ENCODE measurements around the gene SASH1. TPM values are rescaled to one million over a fixed set of nuclear protein-coding genes. Genes with fewer than 3 reads are reported as not detected.

SASH1 gene
- total and polyA plus RNA-seq, 2 donors (not counting 3 experiments of a cell fraction or from before 2014, with no cell fraction given): 18.5 to 103 TPM

DNA sequence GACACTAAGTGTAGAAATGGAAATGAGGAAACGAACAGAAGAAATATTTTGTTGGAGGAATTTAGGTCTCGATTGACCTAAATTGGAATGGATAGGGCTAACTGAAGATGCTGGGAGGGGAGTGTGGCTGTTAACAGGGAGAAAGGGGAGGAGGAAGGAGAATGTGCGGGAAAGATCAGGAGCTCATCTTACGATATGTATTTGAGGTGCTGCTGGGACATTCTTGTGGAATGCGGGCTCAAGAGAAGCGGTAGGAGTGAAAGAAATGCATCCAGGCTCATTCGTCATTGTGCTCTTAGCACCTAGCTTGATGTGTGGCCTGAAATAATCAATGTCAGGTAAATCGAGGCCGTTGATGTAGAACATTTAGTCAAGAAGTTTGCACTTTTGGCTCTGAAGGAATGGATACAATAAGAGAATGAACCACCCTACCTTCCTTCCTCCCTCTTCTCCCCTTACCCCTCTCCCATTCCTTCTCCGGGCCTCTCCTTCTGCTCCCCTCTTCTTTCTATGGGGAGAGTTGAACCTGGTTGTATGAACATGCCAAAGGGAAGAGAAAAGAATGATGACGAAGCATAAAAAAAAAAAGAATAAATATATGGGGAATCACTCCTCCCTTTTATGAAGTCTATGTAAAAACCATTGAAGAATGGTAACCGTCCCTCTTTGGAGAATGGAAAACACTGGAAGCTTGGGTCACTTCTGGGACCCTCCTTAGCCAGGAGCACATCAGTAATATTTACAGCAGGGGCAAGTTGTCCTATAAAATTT lies 70.9 kb downstream of the SASH1 start:
- dilution Hi-C loops (cut with MboI; ENCODE audit: extremely low pct_ligation_motif_present, low sequenced_read_pairs) (no loop called here), intact Hi-C loops (cut with micrococcal nuclease) (no loop called here)
- Histone ChIP-seq H3K27me3 (ENCODE audit: control insufficient read depth in 2 of 2, insufficient read depth in 2 of 2, low read length in 2 of 2) (no peaks in the 10 kb centered on the region), H2AFZ (ENCODE audit: low read depth, low read length) (no peak overlapping the region), H3K4me1 (ENCODE audit: control insufficient read depth, extremely low read depth, insufficient read depth, low read length) (peaks cover 21% of the 10 kb centered on the region), H3K79me2 (ENCODE audit: control insufficient read depth, insufficient read depth, low read length) (peaks cover 91% of the 10 kb centered on the region), H3K4me2 (ENCODE audit: insufficient read depth, low read length) (no peak overlapping the region), H3K9me1 (replicated peaks; ENCODE audit: control insufficient read depth, extremely low read depth, insufficient read depth, low read length) (no peaks in the 10 kb centered on the region), H3K4me3 (replicated peaks in 1 of 3; ENCODE audit: insufficient read depth in 1 of 3, low read depth in 1 of 3, low read length in 3 of 3) (no peak overlapping the region), H3K27ac (ENCODE audit: insufficient read depth, low read depth, low read length) (no peak overlapping the region), H4K20me1 (replicated peaks; ENCODE audit: control insufficient read depth, extremely low read depth, insufficient read depth, low read length) (no peaks in the 10 kb centered on the region), H3K9me3 (replicated peaks; ENCODE audit: control insufficient read depth, insufficient read depth, low read length) (no peaks in the 10 kb centered on the region), H3K9ac (replicated peaks; ENCODE audit: extremely low read depth, insufficient read depth, low read length) (no peak overlapping the region), H3K36me3 (ENCODE audit: control insufficient read depth in 2 of 2, extremely low read depth in 1 of 2, insufficient read depth in 2 of 2, low read length in 2 of 2) (no peaks in the 10 kb centered on the region)
- POLR2A ChIA-PET: no interaction called here
- CTCF ChIA-PET: interaction anchor here (1.3 to 1.5 kb wide), 3 partner anchors 10 to 236 kb away, joined by 4 to 7 read pairs (median 5); no protein-coding TSS in a partner anchor
- no peak for TF ChIP-seq JUN (IDR thresholded peaks at IDR 0.05; ENCODE audit: borderline replicate concordance, insufficient read depth, insufficient read length, low read depth)
- no TSS peak for BruUV-seq (replicated peaks)
- FAIRE-seq: no peak
- DNase-seq (ENCODE audit: low read depth, low spot score): no peak

DNA sequence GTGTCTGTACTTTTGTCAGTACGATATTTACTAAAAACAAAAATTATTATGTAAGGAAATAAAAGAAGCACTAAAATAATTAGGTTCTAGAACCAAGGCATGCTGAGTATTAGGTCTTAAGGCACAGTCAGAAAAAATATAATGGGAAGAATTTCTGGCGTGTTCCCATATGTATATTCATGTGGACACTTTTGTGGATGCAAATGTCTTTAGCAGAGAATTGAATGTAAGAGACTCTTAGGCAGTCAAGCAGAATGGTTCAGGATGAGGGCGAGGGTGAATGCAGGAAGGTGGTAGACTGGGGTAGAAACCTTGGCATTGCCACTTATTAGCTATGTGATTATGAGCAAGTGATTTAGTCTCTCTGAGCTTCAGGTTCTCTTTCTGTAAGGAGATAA lies 71.5 kb downstream of the SASH1 start:
- peak overlapping the region; percentile 15 for H3K27ac ChIP-seq (ENCODE audit: insufficient read depth, low read depth, low read length)
- H3K27me3 ChIP-seq (ENCODE audit: control insufficient read depth in 2 of 2, insufficient read depth in 2 of 2, low read length in 2 of 2): no peaks in the 10 kb centered on the region
- no peak overlapping the region for H3K9ac ChIP-seq (replicated peaks; ENCODE audit: extremely low read depth, insufficient read depth, low read length)
- BruUV-seq (replicated peaks): no TSS peak
- dilution Hi-C loops (cut with MboI; ENCODE audit: extremely low pct_ligation_motif_present, low sequenced_read_pairs) (no loop called here), intact Hi-C loops (cut with micrococcal nuclease) (no loop called here)
- POLR2A ChIA-PET: interaction anchor here (0.6 to 0.9 kb wide), 2 partner anchors 27 to 46 kb away, joined by 3 read pairs; no protein-coding TSS in a partner anchor
- no peak for DNase-seq (ENCODE audit: low read depth, low spot score)
- no peaks in the 10 kb centered on the region for H3K9me1 ChIP-seq (replicated peaks; ENCODE audit: control insufficient read depth, extremely low read depth, insufficient read depth, low read length)
- FAIRE-seq: no peak
- TF ChIP-seq POLR2AphosphoS5 (IDR thresholded peaks at IDR 0.05; ENCODE audit: insufficient read depth, low read depth, low read length) (no peak), FOS (IDR thresholded peaks at IDR 0.05; ENCODE audit: borderline replicate concordance, insufficient read depth, low read length) (no peak), EZH2 (IDR thresholded peaks at IDR 0.05; ENCODE audit: borderline replicate concordance, low read depth, low read length, severe bottlenecking) (no peak), POLR2A (IDR thresholded peaks at IDR 0.05; ENCODE audit: low read depth, low read length) (no peak), GATA2 (IDR thresholded peaks at IDR 0.05; ENCODE audit: insufficient read depth, insufficient read length, low read depth, low read length) (no peak), JUN (IDR thresholded peaks at IDR 0.05; ENCODE audit: borderline replicate concordance, insufficient read depth, insufficient read length, low read depth) (no peak), MYC (IDR thresholded peaks at IDR 0.05; ENCODE audit: low read depth, low read length) (no peak)
- TF ChIP-seq, protein P1, sequence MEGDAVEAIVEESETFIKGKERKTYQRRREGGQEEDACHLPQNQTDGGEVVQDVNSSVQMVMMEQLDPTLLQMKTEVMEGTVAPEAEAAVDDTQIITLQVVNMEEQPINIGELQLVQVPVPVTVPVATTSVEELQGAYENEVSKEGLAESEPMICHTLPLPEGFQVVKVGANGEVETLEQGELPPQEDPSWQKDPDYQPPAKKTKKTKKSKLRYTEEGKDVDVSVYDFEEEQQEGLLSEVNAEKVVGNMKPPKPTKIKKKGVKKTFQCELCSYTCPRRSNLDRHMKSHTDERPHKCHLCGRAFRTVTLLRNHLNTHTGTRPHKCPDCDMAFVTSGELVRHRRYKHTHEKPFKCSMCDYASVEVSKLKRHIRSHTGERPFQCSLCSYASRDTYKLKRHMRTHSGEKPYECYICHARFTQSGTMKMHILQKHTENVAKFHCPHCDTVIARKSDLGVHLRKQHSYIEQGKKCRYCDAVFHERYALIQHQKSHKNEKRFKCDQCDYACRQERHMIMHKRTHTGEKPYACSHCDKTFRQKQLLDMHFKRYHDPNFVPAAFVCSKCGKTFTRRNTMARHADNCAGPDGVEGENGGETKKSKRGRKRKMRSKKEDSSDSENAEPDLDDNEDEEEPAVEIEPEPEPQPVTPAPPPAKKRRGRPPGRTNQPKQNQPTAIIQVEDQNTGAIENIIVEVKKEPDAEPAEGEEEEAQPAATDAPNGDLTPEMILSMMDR (IDR thresholded peaks at IDR 0.05; ENCODE audit: extremely low read depth in 1 of 2, insufficient read depth in 1 of 2, low read depth in 1 of 2, low read length in 2 of 2): no peak
- TF ChIP-seq, protein P2, sequence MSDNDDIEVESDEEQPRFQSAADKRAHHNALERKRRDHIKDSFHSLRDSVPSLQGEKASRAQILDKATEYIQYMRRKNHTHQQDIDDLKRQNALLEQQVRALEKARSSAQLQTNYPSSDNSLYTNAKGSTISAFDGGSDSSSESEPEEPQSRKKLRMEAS (IDR thresholded peaks at IDR 0.05; ENCODE audit: insufficient read depth, insufficient read length): no peak
- H3K9me3 ChIP-seq (replicated peaks; ENCODE audit: control insufficient read depth, insufficient read depth, low read length): no peaks in the 10 kb centered on the region
- H3K79me2 ChIP-seq (ENCODE audit: control insufficient read depth, insufficient read depth, low read length): peaks cover 91% of the 10 kb centered on the region
- CTCF ChIA-PET: interaction anchor here (0.6 to 1.5 kb wide), 10 partner anchors 9 to 236 kb away, joined by 3 to 7 read pairs (median 3); no protein-coding TSS in a partner anchor
- H3K4me3 ChIP-seq (replicated peaks in 1 of 3; ENCODE audit: insufficient read depth in 1 of 3, low read depth in 1 of 3, low read length in 3 of 3): no peak overlapping the region
- no peaks in the 10 kb centered on the region for H4K20me1 ChIP-seq (replicated peaks; ENCODE audit: control insufficient read depth, extremely low read depth, insufficient read depth, low read length)
- H3K4me1 ChIP-seq (ENCODE audit: control insufficient read depth, extremely low read depth, insufficient read depth, low read length): peaks cover 27% of the 10 kb centered on the region
- no peak overlapping the region for H2AFZ ChIP-seq (ENCODE audit: low read depth, low read length)
- no peak overlapping the region for H3K4me2 ChIP-seq (ENCODE audit: insufficient read depth, low read length)
- no peaks in the 10 kb centered on the region for H3K36me3 ChIP-seq (ENCODE audit: control insufficient read depth in 2 of 2, extremely low read depth in 1 of 2, insufficient read depth in 2 of 2, low read length in 2 of 2)

All from endothelial cell of umbilical vein (primary cell).